A549 (cell line): ENCODE measurements around the gene CPTP. TPM values are rescaled to one million over a fixed set of nuclear protein-coding genes. Genes with fewer than 3 reads are reported as not detected.
A peak's percentile ranks its signal among the peaks of the same experiment; 100 is the strongest.

Source experiments
- ATAC-seq, 2 experiments: fragments of 200-7000 bp in 1 of 2; fragments of >200 bp in 1 of 2; cut with Nextera tagmentation in 1 of 2; cut with Tn5 transposase in 1 of 2; 3 replicates each; pipeline versions ENCODE4 v1.8.0 to v1.9.1; 2018 to 2020; ENCODE audit warnings: mild to moderate bottlenecking in 1 of 2, moderate library complexity in 1 of 2
- CTCF ChIA-PET: fragments of 300-600 bp; sonication (Branson Sonifier 250); formaldehyde crosslinking; extraction: SDS; loops from one replicate; lab custom pipeline; 2021; ENCODE audit warnings: antibody characterized with exemption, inconsistent platforms; lab: Yijun Ruan, JAX
- POLR2A ChIA-PET: fragments of 350-600 bp; formaldehyde crosslinking; extraction: SDS; loops from one replicate; lab custom pipeline; 2021; ENCODE audit warnings: antibody characterized with exemption, inconsistent platforms; lab: Yijun Ruan, JAX
- DNase-seq, 2 experiments: peaks; one replicate each; pipeline versions ENCODE4 v3.0.0 to v3.0.0-alpha.2; 2011 to 2016; ENCODE audit warnings: low read depth in 1 of 2, low spot score in 1 of 2
- FAIRE-seq: peaks from 2 replicates; lab custom pipeline; 2011; peaks lifted over from hg19 to GRCh38; lab: Jason Lieb, UNC
- H3K27ac ChIP-seq, 2 experiments: fragments of >200 bp; sonication (Bioruptor Twin); formaldehyde crosslinking; 3 replicates each; pipeline ENCODE4 v1.5.1; 2016 to 2017
- H3K4me1 ChIP-seq: fragments of >200 bp; sonication (Bioruptor Twin); formaldehyde crosslinking; 3 replicates; pipeline ENCODE4 v1.6.1; 2016
- H3K4me2 ChIP-seq: fragments of >200 bp; sonication (Bioruptor Twin); formaldehyde crosslinking; 3 replicates; pipeline ENCODE4 v1.6.1; 2016
- H3K4me3 ChIP-seq: fragments of >200 bp; sonication (Bioruptor Twin); formaldehyde crosslinking; 3 replicates; pipeline ENCODE4 v1.5.1; 2016
- H3K9me3 ChIP-seq: fragments of >200 bp; sonication (Bioruptor Twin); formaldehyde crosslinking; 3 replicates; pipeline ENCODE4 v1.6.1; 2016
- BCL3 ChIP-seq: fragments of >200 bp; sonication (Bioruptor Twin); formaldehyde crosslinking; IDR thresholded peaks from 3 replicates; pipeline ENCODE4 v1.6.1; 2016
- CBX2 ChIP-seq: fragments of 200-600 bp; sonication (generic); IDR thresholded peaks from 2 replicates; pipeline ENCODE4 v1.6.1; 2016; ENCODE audit warnings: low read depth, mild to moderate bottlenecking, borderline replicate concordance
- E2F6 ChIP-seq: IDR thresholded peaks from 2 replicates; pipeline ENCODE4 v1.6.1; 2012; ENCODE audit warnings: low read depth, borderline replicate concordance
- EHMT2 ChIP-seq: fragments of 200-600 bp; sonication (generic); IDR thresholded peaks from 2 replicates; pipeline ENCODE4 v1.6.1; 2016; ENCODE audit warnings: antibody characterized with exemption, low read depth, mild to moderate bottlenecking, moderate library complexity
- EP300 ChIP-seq, 2 experiments: fragments of >200 bp; sonication (Bioruptor Twin); formaldehyde crosslinking; IDR thresholded peaks; 2 replicates in 1 of 2; 3 replicates in 1 of 2; pipeline ENCODE4 v1.6.1; 2016 to 2017
- FOSB ChIP-seq: fragments of 250-450 bp; sonication (Bioruptor Pico); IDR thresholded peaks from 2 replicates; pipeline ENCODE4 v1.5.0; 2020; ENCODE audit warnings: mild to moderate bottlenecking, moderate library complexity
- HEYL ChIP-seq: fragments of 250-450 bp; sonication (Bioruptor Pico); IDR thresholded peaks from 2 replicates; pipeline ENCODE4 v1.8.0; 2021; ENCODE audit warnings: mild to moderate bottlenecking, moderate library complexity
- HOXB5 ChIP-seq: fragments of 250-450 bp; sonication (Bioruptor Pico); IDR thresholded peaks from 2 replicates; pipeline ENCODE4 v1.5.0; 2020; ENCODE audit warnings: mild to moderate bottlenecking, moderate library complexity
- JUN ChIP-seq, 2 experiments: fragments of >200 bp; sonication (Bioruptor Twin); formaldehyde crosslinking; IDR thresholded peaks; 2 replicates in 1 of 2; 3 replicates in 1 of 2; pipeline ENCODE4 v1.6.1; 2016 to 2017
- KDM5A ChIP-seq: fragments of 200-600 bp; sonication (generic); IDR thresholded peaks from 2 replicates; pipeline ENCODE4 v1.6.1; 2016; ENCODE audit warnings: antibody characterized with exemption, mild to moderate bottlenecking
- RAD21 ChIP-seq, 2 experiments: fragments of >200 bp in 1 of 2; sonication (Bioruptor Twin) in 1 of 2; formaldehyde crosslinking in 1 of 2; IDR thresholded peaks in 1 of 2; conservative IDR thresholded peaks in 1 of 2; 2 replicates in 1 of 2; 3 replicates in 1 of 2; pipeline ENCODE4 v1.6.1; 2012 to 2018; ENCODE audit warnings: inconsistent platforms in 1 of 2
- RARB ChIP-seq: fragments of 250-450 bp; sonication (Bioruptor Pico); IDR thresholded peaks from 2 replicates; pipeline ENCODE4 v1.8.0; 2021; ENCODE audit warnings: mild to moderate bottlenecking, moderate library complexity
- SMC3 ChIP-seq: fragments of >200 bp; sonication (Bioruptor Twin); formaldehyde crosslinking; IDR thresholded peaks from 3 replicates; pipeline ENCODE4 v1.6.1; 2018; ENCODE audit warnings: inconsistent platforms
- ZNF302 ChIP-seq: fragments of 250-450 bp; sonication (Bioruptor Pico); IDR thresholded peaks from 2 replicates; pipeline ENCODE4 v1.9.0; 2021; ENCODE audit warnings: inconsistent platforms, mild to moderate bottlenecking, moderate library complexity
- ZSCAN20 ChIP-seq: fragments of 250-450 bp; sonication (Bioruptor Pico); IDR thresholded peaks from 2 replicates; pipeline ENCODE4 v1.8.0; 2022; ENCODE audit warnings: mild to moderate bottlenecking, moderate library complexity
- WGBS: methylation state at CpG from one replicate; pipeline ENCODE4 v1.1.6; 2017; ENCODE audit errors: missing lambda C conversion rate; 5-methylcytosine and 5-hydroxymethylcytosine counted together
- polyA plus RNA-seq, 4 experiments: library from polyadenylated mRNA; depleted of rRNA in 3 of 4; stranded (reverse); fragments of >200 nt; fragmentation: RNase III in 1 of 4; extraction: RNeasy Plus Mini Kit Qiagen cat#74134 plus additional on column Dnase treatment in 1 of 4; gene quantifications; 2 replicates in 3 of 4; 3 replicates in 1 of 4; pipeline ENCODE4 v1.2.3, GENCODE V29; 2011 to 2017
- TF ChIP-seq, protein P1 (sequence below): fragments of >200 bp; sonication (Bioruptor Twin); formaldehyde crosslinking; IDR thresholded peaks from 3 replicates; pipeline ENCODE4 v1.5.1; 2016
- TF ChIP-seq, protein P2 (sequence below): IDR thresholded peaks from 2 replicates; pipeline ENCODE4 v1.6.1; 2012
- TF ChIP-seq, protein P3 (sequence below): fragments of 150-350 bp; IDR thresholded peaks from 2 replicates; pipeline ENCODE4 v1.6.1; 2014; ENCODE audit warnings: low read depth, mild to moderate bottlenecking, low read length

Gene CPTP
- polyA plus RNA-seq, 2 of the 4 experiments (the other 2 are of a cell fraction) = 4.3 to 11.9 TPM

- Histone ChIP-seq H3K4me3 (no peak overlapping the region), H3K9me3 (no peaks in the 10 kb centered on the region), H3K4me1 (peaks cover 14% of the 10 kb centered on the region), H3K27ac (no peak overlapping the region), H3K4me2 (no peak overlapping the region)
- DNase-seq (peak; percentile 44 to 71), ATAC-seq (peak; percentile 36 to 67; a peak in 3 of 6 replicates), FAIRE-seq (no peak)
- ChIA-PET CTCF (interaction anchor here (0.5 to 6.1 kb wide), 27 partner anchors 9 to 210 kb away, joined by 3 to 73 read pairs (median 5); partner anchors contain the start of gene DVL1), POLR2A (no interaction called here)
- peak; percentile 42 to 43; a peak in 2 of 5 replicates for TF ChIP-seq RAD21 (conservative IDR thresholded peaks at IDR 0.05 in 1 of 2, IDR thresholded peaks at IDR 0.05 in 1 of 2)
- TF ChIP-seq, protein P1, sequence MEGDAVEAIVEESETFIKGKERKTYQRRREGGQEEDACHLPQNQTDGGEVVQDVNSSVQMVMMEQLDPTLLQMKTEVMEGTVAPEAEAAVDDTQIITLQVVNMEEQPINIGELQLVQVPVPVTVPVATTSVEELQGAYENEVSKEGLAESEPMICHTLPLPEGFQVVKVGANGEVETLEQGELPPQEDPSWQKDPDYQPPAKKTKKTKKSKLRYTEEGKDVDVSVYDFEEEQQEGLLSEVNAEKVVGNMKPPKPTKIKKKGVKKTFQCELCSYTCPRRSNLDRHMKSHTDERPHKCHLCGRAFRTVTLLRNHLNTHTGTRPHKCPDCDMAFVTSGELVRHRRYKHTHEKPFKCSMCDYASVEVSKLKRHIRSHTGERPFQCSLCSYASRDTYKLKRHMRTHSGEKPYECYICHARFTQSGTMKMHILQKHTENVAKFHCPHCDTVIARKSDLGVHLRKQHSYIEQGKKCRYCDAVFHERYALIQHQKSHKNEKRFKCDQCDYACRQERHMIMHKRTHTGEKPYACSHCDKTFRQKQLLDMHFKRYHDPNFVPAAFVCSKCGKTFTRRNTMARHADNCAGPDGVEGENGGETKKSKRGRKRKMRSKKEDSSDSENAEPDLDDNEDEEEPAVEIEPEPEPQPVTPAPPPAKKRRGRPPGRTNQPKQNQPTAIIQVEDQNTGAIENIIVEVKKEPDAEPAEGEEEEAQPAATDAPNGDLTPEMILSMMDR = peak; percentile 60
- TF ChIP-seq, protein P2, sequence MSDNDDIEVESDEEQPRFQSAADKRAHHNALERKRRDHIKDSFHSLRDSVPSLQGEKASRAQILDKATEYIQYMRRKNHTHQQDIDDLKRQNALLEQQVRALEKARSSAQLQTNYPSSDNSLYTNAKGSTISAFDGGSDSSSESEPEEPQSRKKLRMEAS = no peak
- TF ChIP-seq HEYL (CRISPR knock-in tag) = no peak
- TF ChIP-seq SMC3 = peak; percentile 57
- TF ChIP-seq, all 56 proteins: peak for 3
- WGBS = 26% methylated on average over 4 of the region's 26 CpGs
Measured at GRCh38 chr1:1371746-1372711, 47.4 kb downstream of the CPTP start.

GRCh38 chr1:1373051-1373814 is 48.6 kb downstream of the CPTP start:
- peak overlapping the region; percentile 94; the same call in 2 of the 3 replicates for H3K4me3 ChIP-seq
- FAIRE-seq (no peak), ATAC-seq (no peak), DNase-seq (no peak)
- TF ChIP-seq ZNF302 (CRISPR knock-in tag) (no peak), CBX2 (no peak), HOXB5 (CRISPR knock-in tag) (no peak), BCL3 (no peak), ZSCAN20 (CRISPR knock-in tag) (no peak), E2F6 (no peak), EP300 (IDR thresholded peaks at IDR 0.05) (no peak), JUN (IDR thresholded peaks at IDR 0.05) (no peak), EHMT2 (no peak), RAD21 (conservative IDR thresholded peaks at IDR 0.05 in 1 of 2, IDR thresholded peaks at IDR 0.05 in 1 of 2) (no peak), FOSB (CRISPR knock-in tag) (no peak), SMC3 (no peak), HEYL (CRISPR knock-in tag) (no peak), RARB (CRISPR knock-in tag) (no peak), KDM5A (no peak)
- TF ChIP-seq, protein P1 = no peak
- TF ChIP-seq, protein P3, sequence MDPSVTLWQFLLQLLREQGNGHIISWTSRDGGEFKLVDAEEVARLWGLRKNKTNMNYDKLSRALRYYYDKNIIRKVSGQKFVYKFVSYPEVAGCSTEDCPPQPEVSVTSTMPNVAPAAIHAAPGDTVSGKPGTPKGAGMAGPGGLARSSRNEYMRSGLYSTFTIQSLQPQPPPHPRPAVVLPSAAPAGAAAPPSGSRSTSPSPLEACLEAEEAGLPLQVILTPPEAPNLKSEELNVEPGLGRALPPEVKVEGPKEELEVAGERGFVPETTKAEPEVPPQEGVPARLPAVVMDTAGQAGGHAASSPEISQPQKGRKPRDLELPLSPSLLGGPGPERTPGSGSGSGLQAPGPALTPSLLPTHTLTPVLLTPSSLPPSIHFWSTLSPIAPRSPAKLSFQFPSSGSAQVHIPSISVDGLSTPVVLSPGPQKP = no peak
- 86% methylated on average over 20 of the region's 26 CpGs for WGBS
- ChIA-PET POLR2A (no interaction called here), CTCF (interaction anchor here (1.1 to 6.1 kb wide), 16 partner anchors 8 to 133 kb away, joined by 3 to 73 read pairs (median 6); partner anchors contain the start of gene DVL1)
- H3K4me1 ChIP-seq = peaks cover 14% of the 10 kb centered on the region
- no peak overlapping the region for H3K27ac ChIP-seq
- peak overlapping the region; percentile 89 for H3K4me2 ChIP-seq
- H3K9me3 ChIP-seq = no peaks in the 10 kb centered on the region
